ELF-1 (cell line): Measurements from ENCODE around the gene ABI3BP.

Source experiments
- DNase-seq: peaks from one replicate; pipeline ENCODE4 v3.0.0-alpha.2; 2016; ENCODE audit warnings: low read depth, low spot score

Gene ABI3BP

GRCh38 chr3:100833483-100833882 lies 159.7 kb downstream of the ABI3BP start:
- no peak for DNase-seq

GRCh38 chr3:100831629-100832028 lies 161.6 kb downstream of the ABI3BP start:
- DNase-seq, result no peak

GRCh38 chr3:100830931-100831330 lies 162.3 kb downstream of the ABI3BP start:
- DNase-seq, result no peak

GRCh38 chr3:100825574-100825973 lies 167.6 kb downstream of the ABI3BP start:
- DNase-seq, result no peak

- no peak for DNase-seq
Measured at GRCh38 chr3:100815583-100815982, 177.6 kb downstream of the ABI3BP start.

DNA sequence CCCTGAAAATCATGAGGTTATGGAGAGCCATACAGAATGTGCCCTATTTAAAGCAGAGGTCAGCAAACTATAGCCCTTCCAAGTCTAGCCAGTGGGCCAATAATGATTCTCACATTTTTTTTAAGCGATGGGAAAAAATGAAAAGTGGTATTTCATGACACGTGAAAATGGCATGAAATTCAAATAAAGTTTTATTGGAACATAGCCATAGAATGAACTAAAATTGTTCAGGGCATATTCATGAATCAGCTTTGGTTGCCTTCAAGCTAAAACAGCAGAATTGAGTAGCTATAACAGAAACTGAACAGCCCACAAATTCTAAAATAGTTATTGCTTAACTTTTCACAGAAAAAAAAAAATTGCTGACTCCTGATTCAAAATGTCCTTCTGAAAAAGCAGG lies 179.4 kb downstream of the ABI3BP start:
- DNase-seq, result no peak

- no peak for DNase-seq
Measured at GRCh38 chr3:100811779-100812507, 181.3 kb downstream of the ABI3BP start.

- DNase-seq, result no peak
Measured at GRCh38 chr3:100810671-100811070, 182.6 kb downstream of the ABI3BP start.

DNA sequence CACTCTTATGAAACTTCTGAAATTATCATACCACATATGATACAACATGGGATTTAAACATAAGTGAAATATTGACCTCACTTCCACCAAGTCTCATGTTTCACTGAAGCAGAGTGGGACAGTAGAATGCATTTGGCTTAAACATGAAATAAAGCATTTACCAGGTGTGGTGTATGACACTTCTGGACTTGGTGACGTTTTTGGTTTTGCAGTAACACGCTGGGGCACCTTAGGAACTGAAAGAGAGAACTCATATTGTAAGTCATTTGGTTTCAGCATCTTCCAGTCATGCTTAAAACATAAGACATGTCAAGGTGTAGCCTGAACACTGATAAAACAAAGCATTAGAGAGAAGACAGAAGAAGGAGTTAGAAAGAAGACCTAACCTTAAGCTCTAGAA lies 188.6 kb downstream of the ABI3BP start:
- DNase-seq, result no peak

DNA sequence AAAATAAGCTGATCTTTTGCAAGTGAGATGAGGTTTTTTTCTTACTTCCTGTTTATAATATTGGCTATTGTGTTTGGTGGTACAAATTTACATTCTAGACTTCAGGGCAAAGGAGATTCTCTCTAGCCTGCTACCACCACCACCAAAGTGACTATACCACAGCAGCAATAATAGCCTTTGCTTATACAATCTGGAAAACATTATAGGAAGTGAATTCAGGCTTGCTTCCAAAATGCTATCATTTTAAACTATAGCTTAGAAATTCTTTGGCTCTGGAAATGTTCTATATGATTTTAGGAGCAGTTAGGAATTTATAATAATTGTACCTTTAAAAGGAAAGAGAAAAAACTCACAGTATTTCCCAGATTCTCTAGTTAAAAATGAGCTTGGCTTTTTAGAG lies 189.5 kb downstream of the ABI3BP start:
- DNase-seq, result no peak

- DNase-seq, result no peak
Measured at GRCh38 chr3:100802126-100802525, 191.1 kb downstream of the ABI3BP start.

DNA sequence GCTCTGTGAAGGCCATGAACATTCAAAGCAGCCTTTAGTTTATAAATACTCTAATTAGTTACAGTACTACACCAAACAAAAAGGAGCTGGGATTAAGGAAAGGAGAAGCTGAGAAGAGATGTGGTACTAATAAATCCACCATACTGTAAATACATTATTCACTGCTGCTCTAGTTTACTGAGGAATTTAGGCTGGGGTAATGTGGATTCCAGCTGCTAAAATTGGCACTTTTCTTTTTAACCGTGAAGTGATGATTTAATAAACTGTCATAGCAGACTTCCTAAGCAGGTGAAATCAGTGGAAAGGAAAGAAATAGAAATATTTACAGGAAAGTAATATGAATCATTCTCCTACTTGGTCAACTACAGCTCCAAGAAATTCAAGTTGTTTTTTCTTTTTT lies 195.2 kb downstream of the ABI3BP start:
- no peak for DNase-seq

- no peak for DNase-seq
Measured at GRCh38 chr3:100796556-100796955, 196.7 kb downstream of the ABI3BP start.

DNA sequence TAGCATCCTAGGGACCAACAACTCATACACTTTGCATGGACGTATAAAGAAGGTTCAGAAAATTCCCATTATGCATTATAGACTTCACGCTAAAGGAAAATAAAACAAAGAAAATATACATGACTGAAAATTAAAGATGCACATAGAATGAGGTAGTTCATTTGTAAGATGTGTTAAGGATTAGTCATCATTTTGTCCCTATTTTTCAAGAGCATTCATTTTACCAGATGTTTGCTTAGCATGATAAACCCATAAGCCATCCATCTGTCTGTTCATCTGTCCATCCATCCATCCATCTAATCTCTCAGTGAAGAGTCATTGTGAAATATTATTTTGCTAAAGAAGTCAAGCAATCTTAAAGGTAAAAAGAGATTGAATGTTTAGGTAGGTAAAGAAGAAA lies 203.6 kb downstream of the ABI3BP start:
- no peak for DNase-seq

GRCh38 chr3:100783619-100784018 lies 209.6 kb downstream of the ABI3BP start:
- DNase-seq, result no peak

DNA sequence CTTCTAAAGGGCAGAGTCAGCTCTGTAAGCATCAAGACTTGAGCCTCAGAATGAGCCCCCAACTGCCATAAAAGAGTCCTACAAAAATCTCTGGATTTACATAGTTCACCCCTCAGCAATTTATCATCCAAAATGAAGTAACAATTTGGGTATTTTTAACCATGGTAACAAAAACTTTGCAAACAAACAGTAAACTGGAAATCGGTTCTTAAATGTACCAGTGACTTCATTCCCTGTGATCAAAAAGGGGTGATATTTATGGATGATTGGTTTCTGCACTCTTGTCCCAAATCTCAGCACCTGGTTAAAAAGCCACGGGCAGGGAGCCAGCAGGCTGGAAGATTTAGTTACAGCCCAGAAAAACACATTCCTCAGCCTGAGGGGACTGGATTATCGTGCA lies 210.3 kb downstream of the ABI3BP start:
- no peak for DNase-seq

GRCh38 chr3:100782348-100782747 lies 210.9 kb downstream of the ABI3BP start:
- DNase-seq, result no peak

GRCh38 chr3:100781301-100781700 lies 211.9 kb downstream of the ABI3BP start:
- no peak for DNase-seq

DNA sequence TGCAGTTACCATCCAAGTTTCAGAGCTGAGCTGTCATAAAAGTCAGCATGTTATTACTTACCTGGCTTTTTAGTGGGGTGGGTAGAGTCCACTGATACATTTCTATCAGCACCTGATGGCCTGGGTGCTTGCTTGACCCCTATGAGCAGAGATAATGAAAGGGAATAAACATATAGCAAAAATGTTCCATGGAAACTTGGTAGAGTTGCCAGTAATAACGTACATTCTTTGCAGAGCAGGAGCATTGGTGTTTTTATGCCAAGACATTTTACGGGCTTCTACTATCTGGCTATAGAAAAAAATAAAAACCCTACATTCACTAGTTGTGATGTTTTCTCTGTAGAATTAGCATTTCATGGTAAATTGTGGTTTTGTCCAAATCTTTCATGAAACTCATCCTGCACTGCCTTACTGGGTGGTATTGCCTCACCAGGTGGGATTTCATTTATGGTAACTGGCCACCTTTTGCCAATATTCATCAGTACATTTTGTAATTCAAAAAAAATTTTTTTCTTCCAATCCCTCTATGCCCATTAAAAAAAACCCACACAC lies 213.1 kb downstream of the ABI3BP start:
- DNase-seq, result no peak

DNA sequence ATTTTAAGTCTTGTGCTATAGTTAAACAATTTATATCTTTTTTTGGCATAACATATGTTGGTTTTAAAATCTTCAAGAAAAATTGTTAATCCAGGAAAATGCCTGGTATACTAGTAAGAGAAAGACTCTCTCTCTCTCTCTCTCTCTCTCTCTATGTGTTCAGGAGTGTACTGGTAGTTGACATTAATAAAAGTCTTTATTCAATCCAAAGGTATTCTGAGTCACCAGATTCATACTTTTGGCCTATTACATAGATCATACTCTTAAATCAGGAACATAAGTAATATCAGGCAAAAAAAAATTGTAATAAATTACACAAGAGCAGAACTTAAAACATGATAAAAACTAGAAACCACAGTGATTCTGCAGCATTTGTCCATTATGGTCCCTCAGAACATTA lies 213.7 kb downstream of the ABI3BP start:
- no peak for DNase-seq

DNA sequence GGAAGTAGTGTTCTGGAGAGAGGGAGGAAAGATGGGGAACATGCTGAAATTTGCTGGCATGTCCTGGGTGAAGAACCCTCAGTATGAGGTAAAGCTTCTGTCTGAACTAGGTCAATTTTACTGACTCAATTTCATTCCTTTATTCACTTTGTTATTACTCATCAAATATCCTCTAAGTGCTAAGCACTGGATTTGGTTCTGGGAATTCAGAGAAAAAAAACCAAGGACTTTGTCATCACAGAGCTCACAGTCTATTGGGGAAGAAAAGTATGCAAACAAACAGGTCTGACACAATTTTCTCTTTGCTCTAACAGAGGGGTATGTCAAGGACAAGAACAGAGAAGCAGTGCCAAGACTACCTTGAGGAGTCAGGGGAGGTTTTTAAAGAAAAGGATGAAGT lies 215.9 kb downstream of the ABI3BP start:
- DNase-seq, result no peak

DNA sequence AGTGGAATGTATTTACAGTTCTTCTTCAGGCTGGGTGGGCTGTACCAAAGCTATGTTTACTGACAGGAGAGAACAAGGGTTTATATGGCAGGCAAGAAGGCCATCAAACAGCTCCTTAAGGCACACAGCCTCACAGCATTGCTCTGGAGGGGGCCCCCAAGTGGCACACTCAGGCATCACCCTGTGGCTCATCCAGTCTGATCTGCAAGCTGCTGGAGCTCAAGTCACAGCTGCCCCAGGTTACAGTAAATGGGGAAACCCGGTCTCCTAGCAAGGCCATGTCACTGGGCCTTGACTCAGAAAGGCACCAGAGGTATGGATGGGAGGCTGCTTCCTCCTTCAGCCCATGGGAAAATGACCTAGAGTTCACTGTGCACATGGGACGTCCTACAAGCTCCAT lies 216.5 kb downstream of the ABI3BP start:
- no peak for DNase-seq

- no peak for DNase-seq
Measured at GRCh38 chr3:100776097-100776729, 217.0 kb downstream of the ABI3BP start.
